HEK293T (cell line): ENCODE results near the gene SLC13A5.

ENCODE experiments used
- BHLHE40 ChIP-seq: fragments of 450-650 bp; IDR thresholded peaks from 2 replicates; pipeline ENCODE4 v1.6.1; 2016; ENCODE audit warnings: mild to moderate bottlenecking, moderate library complexity, borderline replicate concordance
- CTBP1 ChIP-seq: fragments of 450-650 bp; IDR thresholded peaks from 2 replicates; pipeline ENCODE4 v1.6.1; 2016; ENCODE audit warnings: borderline replicate concordance
- ELF4 ChIP-seq: fragments of 450-650 bp; IDR thresholded peaks from 2 replicates; pipeline ENCODE4 v1.6.1; 2017; ENCODE audit warnings: antibody characterized with exemption
- FOXK2 ChIP-seq: fragments of 450-650 bp; IDR thresholded peaks from 2 replicates; pipeline ENCODE4 v1.6.1; 2016; ENCODE audit warnings: mild to moderate bottlenecking
- FOXM1 ChIP-seq: fragments of 450-650 bp; IDR thresholded peaks from 2 replicates; pipeline ENCODE4 v1.6.1; 2017; ENCODE audit warnings: mild to moderate bottlenecking, borderline replicate concordance
- HDGF ChIP-seq: fragments of 450-650 bp; IDR thresholded peaks from 2 replicates; pipeline ENCODE4 v1.6.1; 2017; ENCODE audit warnings: antibody characterized with exemption, borderline replicate concordance
- L3MBTL2 ChIP-seq: fragments of 450-650 bp; conservative IDR thresholded peaks from 2 replicates; pipeline ENCODE4 v1.6.1; 2016; ENCODE audit warnings: mild to moderate bottlenecking
- LEF1 ChIP-seq: fragments of 450-650 bp; IDR thresholded peaks from 2 replicates; pipeline ENCODE4 v1.6.1; 2017; ENCODE audit warnings: mild to moderate bottlenecking, borderline replicate concordance
- NFRKB ChIP-seq: fragments of 450-650 bp; IDR thresholded peaks from 2 replicates; pipeline ENCODE4 v1.6.1; 2016; ENCODE audit warnings: mild to moderate bottlenecking, moderate library complexity
- PKNOX1 ChIP-seq: fragments of 450-650 bp; IDR thresholded peaks from 2 replicates; pipeline ENCODE4 v1.6.1; 2016
- SP1 ChIP-seq: fragments of 450-650 bp; IDR thresholded peaks from 2 replicates; pipeline ENCODE4 v1.6.1; 2017
- SUZ12 ChIP-seq: fragments of 450-650 bp; IDR thresholded peaks from 2 replicates; pipeline ENCODE4 v1.6.1; 2016; ENCODE audit warnings: mild to moderate bottlenecking
- TARDBP ChIP-seq: fragments of 450-650 bp; IDR thresholded peaks from 2 replicates; pipeline ENCODE4 v1.6.1; 2016
- ZNF384 ChIP-seq: fragments of 450-650 bp; IDR thresholded peaks from 2 replicates; pipeline ENCODE4 v1.6.1; 2016

- TF ChIP-seq NFRKB = no peak
- no peak for TF ChIP-seq TARDBP
- no peak for TF ChIP-seq ELF4
- TF ChIP-seq SP1 = no peak
- no peak for TF ChIP-seq SUZ12
- no peak for TF ChIP-seq FOXK2
- no peak for TF ChIP-seq LEF1
- no peak for TF ChIP-seq HDGF
- no peak for TF ChIP-seq FOXM1
- no peak for TF ChIP-seq PKNOX1
- no peak for TF ChIP-seq BHLHE40
- TF ChIP-seq CTBP1 = no peak
- no peak for TF ChIP-seq L3MBTL2
- TF ChIP-seq ZNF384 = no peak
These were observed 43.5 kb downstream of the SLC13A5 start for GRCh38 chr17:6669479-6670212.
